ENCODE data around the gene SNAPC2. TPM values are rescaled to one million over a fixed set of nuclear protein-coding genes. Genes with fewer than 3 reads are reported as not detected.

The SNAPC2 gene
- total RNA-seq, 2 experiments from 2014 or later, result 9.9 to 10.9 TPM

GRCh38 chr19:7923295-7924191 is 3.4 kb downstream of the SNAPC2 start:
- DNase-seq, result no peak
- peaks cover 0 to 4% of the 10 kb centered on the region in 2 experiments for H3K9me3 ChIP-seq (ENCODE audit: control insufficient read depth in 1 of 2, insufficient read depth in 1 of 2, low read length in 2 of 2)
- Mint-ChIP-seq H3K27me3 (peaks cover 10% of the 10 kb centered on the region), H3K4me3 (peak overlapping the region; percentile 48), H3K9me3 (no peaks in the 10 kb centered on the region), H3K36me3 (ENCODE audit: low read depth) (peaks cover 25% of the 10 kb centered on the region), H3K4me1 (ENCODE audit: low read depth) (peaks cover 26% of the 10 kb centered on the region), H3K27ac (no peak overlapping the region)
- H3K4me3 ChIP-seq (ENCODE audit: low read length), result no peak overlapping the region
- intact Hi-C loops (cut with DNase I, micrococcal nuclease), result loop anchor here (2.0 to 10.0 kb wide), 5 partner anchors 56 to 1559 kb away; partner anchors contain the start of genes CLPP (in 1 of the 2), NDUFA7 (in 1 of the 2) and RPS28 (in 1 of the 2)
- CTCF ChIA-PET, result interaction anchor here (4.4 kb wide), 1 partner anchor 21 kb away, joined by 22 read pairs; the partner anchor contains the start of gene TIMM44
- peaks cover 53% of the 10 kb centered on the region for H3K4me1 ChIP-seq (ENCODE audit: insufficient read depth, low read length)
- no peak for ATAC-seq (ENCODE audit: poor library complexity)
- H3K36me3 ChIP-seq (ENCODE audit: insufficient read depth, low read length), result peaks cover 24% of the 10 kb centered on the region
- TF ChIP-seq CTCF (IDR thresholded peaks at IDR 0.05), result no peak
- H3K27ac ChIP-seq (ENCODE audit: low read depth in 1 of 2, low read length in 2 of 2), result no peak overlapping the region
- H3K27me3 ChIP-seq (ENCODE audit: control insufficient read depth in 1 of 2, insufficient read depth in 2 of 2, low read length in 2 of 2), result peaks cover 4 to 12% of the 10 kb centered on the region in 2 experiments
- POLR2A ChIA-PET, result interaction anchor here (1.0 to 1.2 kb wide), 2 partner anchors 20 kb away, joined by 3 read pairs; partner anchors contain the start of gene MAP2K7

- intact Hi-C loops (cut with DNase I, micrococcal nuclease), result loop anchor here (2.0 to 10.0 kb wide), 5 partner anchors 57 to 1559 kb away; partner anchors contain the start of genes CLPP (in 1 of the 2), NDUFA7 (in 1 of the 2) and RPS28 (in 1 of the 2)
- POLR2A ChIA-PET, result interaction anchor here (1.0 kb wide), 1 partner anchor 21 kb away, joined by 3 read pairs; the partner anchor contains the start of gene MAP2K7
- peaks cover 9% of the 10 kb centered on the region for H3K27me3 Mint-ChIP-seq
These were observed 4.1 kb downstream of the SNAPC2 start for GRCh38 chr19:7924241-7924640.

More at GRCh38 chr19:7924241-7924640, 4.1 kb downstream of the SNAPC2 start:
- DNase-seq (no peak), ATAC-seq (ENCODE audit: poor library complexity) (no peak)
- Mint-ChIP-seq H3K9me3 (no peaks in the 10 kb centered on the region), H3K27ac (peak overlapping the region; percentile 33), H3K36me3 (ENCODE audit: low read depth) (peaks cover 29% of the 10 kb centered on the region), H3K4me1 (ENCODE audit: low read depth) (peaks cover 29% of the 10 kb centered on the region), H3K4me3 (peak overlapping the region; percentile 67)
- Histone ChIP-seq H3K4me3 (ENCODE audit: low read length) (no peak overlapping the region), H3K27ac (ENCODE audit: low read depth in 1 of 2, low read length in 2 of 2) (no peak overlapping the region), H3K36me3 (ENCODE audit: insufficient read depth, low read length) (peaks cover 24% of the 10 kb centered on the region), H3K27me3 (ENCODE audit: control insufficient read depth in 1 of 2, insufficient read depth in 2 of 2, low read length in 2 of 2) (peaks cover 0 to 5% of the 10 kb centered on the region in 2 experiments), H3K9me3 (ENCODE audit: control insufficient read depth in 1 of 2, insufficient read depth in 1 of 2, low read length in 2 of 2) (no peaks in the 10 kb centered on the region), H3K4me1 (ENCODE audit: insufficient read depth, low read length) (peaks cover 46% of the 10 kb centered on the region)
- CTCF ChIA-PET, result no interaction called here
- no peak for TF ChIP-seq CTCF (IDR thresholded peaks at IDR 0.05)
